Measurements from ENCODE around the gene C10orf90.

C10orf90 gene

GRCh38 chr10:126538439-126539135, 131.9 kb downstream of the C10orf90 start:
- no peaks in the 10 kb centered on the region for H4K20me1 ChIP-seq (ENCODE audit: insufficient read depth)
- no peak overlapping the region for H3K4me2 ChIP-seq
- no peaks in the 10 kb centered on the region for H3K4me1 ChIP-seq (ENCODE audit: low read depth, poor library complexity, severe bottlenecking)
- no peak overlapping the region for H2AFZ ChIP-seq (ENCODE audit: low read depth)
- H3K4me3 ChIP-seq (IDR thresholded peaks at IDR 0.05; ENCODE audit: insufficient read depth, low read depth, low read length): no peak overlapping the region
- H3K27me3 ChIP-seq (ENCODE audit: insufficient read depth, low read depth): no peaks in the 10 kb centered on the region
- H3K36me3 ChIP-seq (ENCODE audit: insufficient read depth): no peaks in the 10 kb centered on the region
- H3K79me2 ChIP-seq (ENCODE audit: insufficient read depth, low read depth): no peaks in the 10 kb centered on the region
- TF ChIP-seq CTCF (conservative IDR thresholded peaks at IDR 0.05; ENCODE audit: low read depth, low read length): no peak
- H3K9ac ChIP-seq: no peak overlapping the region
- H3K27ac ChIP-seq: no peak overlapping the region

- TF ChIP-seq CTCF (conservative IDR thresholded peaks at IDR 0.05; ENCODE audit: low read depth, low read length): no peak
- Histone ChIP-seq H2AFZ (ENCODE audit: low read depth) (no peak overlapping the region), H3K9ac (no peak overlapping the region), H4K20me1 (ENCODE audit: insufficient read depth) (no peaks in the 10 kb centered on the region), H3K4me2 (no peak overlapping the region), H3K79me2 (ENCODE audit: insufficient read depth, low read depth) (no peaks in the 10 kb centered on the region), H3K4me1 (ENCODE audit: low read depth, poor library complexity, severe bottlenecking) (no peaks in the 10 kb centered on the region), H3K4me3 (IDR thresholded peaks at IDR 0.05; ENCODE audit: insufficient read depth, low read depth, low read length) (no peak overlapping the region), H3K36me3 (ENCODE audit: insufficient read depth) (no peaks in the 10 kb centered on the region), H3K27ac (no peak overlapping the region), H3K27me3 (ENCODE audit: insufficient read depth, low read depth) (no peaks in the 10 kb centered on the region)
Measured at GRCh38 chr10:126536656-126537055, 133.8 kb downstream of the C10orf90 start.

- Histone ChIP-seq H3K4me3 (IDR thresholded peaks at IDR 0.05; ENCODE audit: insufficient read depth, low read depth, low read length) (no peak overlapping the region), H3K4me2 (no peak overlapping the region), H3K27me3 (ENCODE audit: insufficient read depth, low read depth) (no peaks in the 10 kb centered on the region), H4K20me1 (ENCODE audit: insufficient read depth) (no peaks in the 10 kb centered on the region), H3K27ac (no peak overlapping the region), H3K4me1 (ENCODE audit: low read depth, poor library complexity, severe bottlenecking) (no peaks in the 10 kb centered on the region), H3K9ac (no peak overlapping the region), H3K36me3 (ENCODE audit: insufficient read depth) (no peaks in the 10 kb centered on the region), H3K79me2 (ENCODE audit: insufficient read depth, low read depth) (no peaks in the 10 kb centered on the region), H2AFZ (ENCODE audit: low read depth) (no peak overlapping the region)
- no peak for TF ChIP-seq CTCF (conservative IDR thresholded peaks at IDR 0.05; ENCODE audit: low read depth, low read length)
Measured at GRCh38 chr10:126536148-126536547, 134.3 kb downstream of the C10orf90 start.

- TF ChIP-seq CTCF (conservative IDR thresholded peaks at IDR 0.05; ENCODE audit: low read depth, low read length): no peak
- Histone ChIP-seq H4K20me1 (ENCODE audit: insufficient read depth) (no peaks in the 10 kb centered on the region), H3K9ac (no peak overlapping the region), H3K27me3 (ENCODE audit: insufficient read depth, low read depth) (no peaks in the 10 kb centered on the region), H3K27ac (no peak overlapping the region), H3K4me3 (IDR thresholded peaks at IDR 0.05; ENCODE audit: insufficient read depth, low read depth, low read length) (no peak overlapping the region), H3K36me3 (ENCODE audit: insufficient read depth) (no peaks in the 10 kb centered on the region), H3K79me2 (ENCODE audit: insufficient read depth, low read depth) (no peaks in the 10 kb centered on the region), H2AFZ (ENCODE audit: low read depth) (no peak overlapping the region), H3K4me2 (no peak overlapping the region), H3K4me1 (ENCODE audit: low read depth, poor library complexity, severe bottlenecking) (no peaks in the 10 kb centered on the region)
Measured at GRCh38 chr10:126533644-126534043, 136.8 kb downstream of the C10orf90 start.

Data from KMS-11 (cell line).